Uterus (tissue), 2 donors: Measurements from ENCODE around the gene SLC39A3.

Experiments used
- POLR2A ChIP-seq, 2 donors: fragments of 450-650 bp; IDR thresholded peaks; one replicate each; pipeline ENCODE4 v1.6.1; 2016; ENCODE audit warnings: antibody characterized with exemption in 2 of 2, mild to moderate bottlenecking in 1 of 2, moderate library complexity in 1 of 2
- TF ChIP-seq, protein P1 (sequence below), 4 experiments: fragments of 200-600 bp in 2 of 4; fragments of 450-650 bp in 2 of 4; sonication (generic) in 2 of 4; IDR thresholded peaks; one replicate each; pipeline ENCODE4 v1.5.1; 2016 to 2019; ENCODE audit warnings: antibody characterized with exemption in 4 of 4, mild to moderate bottlenecking in 2 of 4, moderate library complexity in 1 of 4

DNA sequence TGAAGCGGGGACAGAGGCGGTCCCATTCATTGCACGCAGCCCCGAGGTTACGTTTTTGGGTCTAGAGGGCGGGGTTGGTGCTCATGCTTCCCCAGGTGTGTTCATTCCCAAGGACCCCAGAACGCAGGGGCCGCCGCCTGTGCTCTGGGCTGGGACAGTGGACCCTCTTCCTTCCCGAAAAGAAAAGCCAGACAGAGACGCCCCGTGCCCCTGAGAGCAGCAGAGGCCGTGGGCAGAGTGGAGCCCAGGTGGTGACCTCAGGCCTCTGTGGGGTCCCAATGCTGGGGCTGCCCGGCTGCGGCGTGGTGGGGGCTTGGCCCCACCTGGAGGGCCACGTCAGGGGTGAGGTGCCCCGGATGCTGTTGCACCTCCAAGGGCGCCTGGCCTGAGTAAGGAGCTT, 27.9 kb upstream of the SLC39A3 start:
- TF ChIP-seq, protein P1, sequence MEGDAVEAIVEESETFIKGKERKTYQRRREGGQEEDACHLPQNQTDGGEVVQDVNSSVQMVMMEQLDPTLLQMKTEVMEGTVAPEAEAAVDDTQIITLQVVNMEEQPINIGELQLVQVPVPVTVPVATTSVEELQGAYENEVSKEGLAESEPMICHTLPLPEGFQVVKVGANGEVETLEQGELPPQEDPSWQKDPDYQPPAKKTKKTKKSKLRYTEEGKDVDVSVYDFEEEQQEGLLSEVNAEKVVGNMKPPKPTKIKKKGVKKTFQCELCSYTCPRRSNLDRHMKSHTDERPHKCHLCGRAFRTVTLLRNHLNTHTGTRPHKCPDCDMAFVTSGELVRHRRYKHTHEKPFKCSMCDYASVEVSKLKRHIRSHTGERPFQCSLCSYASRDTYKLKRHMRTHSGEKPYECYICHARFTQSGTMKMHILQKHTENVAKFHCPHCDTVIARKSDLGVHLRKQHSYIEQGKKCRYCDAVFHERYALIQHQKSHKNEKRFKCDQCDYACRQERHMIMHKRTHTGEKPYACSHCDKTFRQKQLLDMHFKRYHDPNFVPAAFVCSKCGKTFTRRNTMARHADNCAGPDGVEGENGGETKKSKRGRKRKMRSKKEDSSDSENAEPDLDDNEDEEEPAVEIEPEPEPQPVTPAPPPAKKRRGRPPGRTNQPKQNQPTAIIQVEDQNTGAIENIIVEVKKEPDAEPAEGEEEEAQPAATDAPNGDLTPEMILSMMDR (IDR thresholded peaks at IDR 0.05): no peak
- no peak for TF ChIP-seq POLR2A (IDR thresholded peaks at IDR 0.05)
